MM.1S (cell line): ENCODE data around the gene CAMSAP1.

ENCODE experiments used
- DNase-seq: peaks from one replicate; pipeline ENCODE4 v3.0.0-alpha.2; 2015
- H2AFZ ChIP-seq: fragments of 300-600 bp; sonication (generic); 2 replicates; pipeline ENCODE4 v1.6.0; 2016; ENCODE audit warnings: antibody characterized with exemption, low read length
- H3F3A ChIP-seq: fragments of 300-600 bp; sonication (generic); 2 replicates; pipeline ENCODE4 v1.6.1; 2016; ENCODE audit warnings: mild to moderate bottlenecking, antibody characterized with exemption, low read length, moderate library complexity, mixed read lengths; ENCODE audit not compliant: insufficient read depth
- H3K27ac ChIP-seq: fragments of 300-600 bp; sonication (generic); 2 replicates; pipeline ENCODE4 v1.5.1; 2016; ENCODE audit warnings: mild to moderate bottlenecking, low read length
- H3K27me3 ChIP-seq: fragments of 300-600 bp; sonication (generic); replicated peaks from 2 replicates; pipeline ENCODE4 v1.6.0; 2016; ENCODE audit warnings: low read length; ENCODE audit not compliant: insufficient read depth
- H3K36me3 ChIP-seq: fragments of 300-600 bp; sonication (generic); replicated peaks from 2 replicates; pipeline ENCODE4 v1.6.1; 2016; ENCODE audit warnings: mild to moderate bottlenecking, low read length, mixed read lengths; ENCODE audit not compliant: insufficient read depth
- H3K4me1 ChIP-seq: fragments of 300-600 bp; sonication (generic); 2 replicates; pipeline ENCODE4 v1.6.1; 2016; ENCODE audit warnings: low read length, mixed read lengths
- H3K4me2 ChIP-seq: fragments of 300-600 bp; sonication (generic); 2 replicates; pipeline ENCODE4 v1.6.0; 2016; ENCODE audit warnings: low read depth, low read length
- H3K4me3 ChIP-seq: fragments of 300-600 bp; sonication (generic); 2 replicates; pipeline ENCODE4 v1.5.1; 2016; ENCODE audit warnings: low read length, mixed read lengths
- H3K79me2 ChIP-seq: fragments of 300-600 bp; sonication (generic); 2 replicates; pipeline ENCODE4 v1.6.1; 2016; ENCODE audit warnings: mixed run types, low read length, mixed read lengths
- H3K9ac ChIP-seq: fragments of 300-600 bp; sonication (generic); 2 replicates; pipeline ENCODE4 v1.6.1; 2016; ENCODE audit warnings: low read length, mixed read lengths
- H3K9me2 ChIP-seq: fragments of 300-600 bp; sonication (generic); replicated peaks from 2 replicates; pipeline ENCODE4 v1.6.1; 2016; ENCODE audit warnings: mild to moderate bottlenecking, low read length, mixed read lengths; ENCODE audit not compliant: insufficient read depth
- H3K9me3 ChIP-seq: fragments of 300-600 bp; sonication (generic); replicated peaks from 2 replicates; pipeline ENCODE4 v1.6.1; 2016; ENCODE audit warnings: mild to moderate bottlenecking, low read length, mixed read lengths; ENCODE audit not compliant: insufficient read depth
- H4K20me1 ChIP-seq: fragments of 300-600 bp; sonication (generic); 2 replicates; pipeline ENCODE4 v1.6.1; 2016; ENCODE audit warnings: mild to moderate bottlenecking, low read length, moderate library complexity, mixed read lengths; ENCODE audit not compliant: insufficient read depth
- EZH2 ChIP-seq: fragments of 300-600 bp; sonication (generic); optimal IDR thresholded peaks from 2 replicates; pipeline ENCODE3; 2017; ENCODE audit warnings: low read depth, mild to moderate bottlenecking, antibody characterized with exemption, low read length, mixed read lengths
- EZH2phosphoT487 ChIP-seq: fragments of 300-600 bp; sonication (generic); IDR thresholded peaks from 2 replicates; pipeline ENCODE4 v1.6.1; 2018; ENCODE audit warnings: antibody characterized with exemption, low read length
- TF ChIP-seq, protein P1 (sequence below): fragments of 300-600 bp; sonication (generic); IDR thresholded peaks from 2 replicates; pipeline ENCODE4 v1.5.1; 2016; ENCODE audit warnings: antibody characterized with exemption, low read length, mixed read lengths

The CAMSAP1 gene

DNA sequence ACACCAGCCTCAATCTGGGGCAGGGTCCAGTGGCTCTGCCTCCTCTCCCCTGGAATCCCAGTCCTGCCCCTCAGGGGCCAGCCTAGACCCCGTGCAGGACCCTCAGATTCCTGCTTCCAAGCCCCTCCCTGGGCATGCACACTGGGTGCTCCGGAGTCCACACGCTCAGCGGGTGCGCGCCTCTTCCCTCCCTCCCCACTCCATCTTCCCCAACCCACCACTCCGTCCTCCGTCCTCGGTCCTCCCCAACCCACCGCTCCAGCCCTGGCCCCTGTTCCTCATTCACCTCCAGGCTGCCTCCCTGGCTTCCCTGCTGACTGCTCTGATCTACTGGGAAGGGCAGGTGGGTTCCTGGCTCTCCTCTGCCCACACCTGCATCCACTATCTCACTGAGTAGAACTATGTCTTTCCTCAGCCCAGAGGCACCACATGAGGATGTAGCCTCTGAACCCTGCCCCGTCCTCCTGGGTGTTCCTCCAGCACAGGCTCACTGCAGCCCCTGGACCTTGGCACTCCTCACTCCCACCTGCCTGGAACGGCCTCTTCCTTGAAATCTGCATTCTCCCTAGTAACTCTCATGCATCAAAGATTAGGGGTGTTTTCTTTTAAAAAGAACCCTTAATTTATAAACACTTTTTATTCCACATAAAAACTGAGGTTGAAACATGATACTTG is 92.8 kb downstream of the CAMSAP1 start:
- Histone ChIP-seq H4K20me1 (no peaks in the 10 kb centered on the region), H3K36me3 (no peaks in the 10 kb centered on the region), H3F3A (no peaks in the 10 kb centered on the region), H3K4me1 (no peaks in the 10 kb centered on the region), H3K9me3 (no peaks in the 10 kb centered on the region), H2AFZ (no peak overlapping the region), H3K9me2 (no peaks in the 10 kb centered on the region), H3K4me2 (no peak overlapping the region), H3K4me3 (no peak overlapping the region), H3K27me3 (no peaks in the 10 kb centered on the region), H3K79me2 (no peaks in the 10 kb centered on the region), H3K9ac (no peak overlapping the region), H3K27ac (no peak overlapping the region)
- DNase-seq, result no peak
- no peak for TF ChIP-seq EZH2phosphoT487
- TF ChIP-seq EZH2, result no peak
- TF ChIP-seq, protein P1, sequence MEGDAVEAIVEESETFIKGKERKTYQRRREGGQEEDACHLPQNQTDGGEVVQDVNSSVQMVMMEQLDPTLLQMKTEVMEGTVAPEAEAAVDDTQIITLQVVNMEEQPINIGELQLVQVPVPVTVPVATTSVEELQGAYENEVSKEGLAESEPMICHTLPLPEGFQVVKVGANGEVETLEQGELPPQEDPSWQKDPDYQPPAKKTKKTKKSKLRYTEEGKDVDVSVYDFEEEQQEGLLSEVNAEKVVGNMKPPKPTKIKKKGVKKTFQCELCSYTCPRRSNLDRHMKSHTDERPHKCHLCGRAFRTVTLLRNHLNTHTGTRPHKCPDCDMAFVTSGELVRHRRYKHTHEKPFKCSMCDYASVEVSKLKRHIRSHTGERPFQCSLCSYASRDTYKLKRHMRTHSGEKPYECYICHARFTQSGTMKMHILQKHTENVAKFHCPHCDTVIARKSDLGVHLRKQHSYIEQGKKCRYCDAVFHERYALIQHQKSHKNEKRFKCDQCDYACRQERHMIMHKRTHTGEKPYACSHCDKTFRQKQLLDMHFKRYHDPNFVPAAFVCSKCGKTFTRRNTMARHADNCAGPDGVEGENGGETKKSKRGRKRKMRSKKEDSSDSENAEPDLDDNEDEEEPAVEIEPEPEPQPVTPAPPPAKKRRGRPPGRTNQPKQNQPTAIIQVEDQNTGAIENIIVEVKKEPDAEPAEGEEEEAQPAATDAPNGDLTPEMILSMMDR, result no peak

DNA sequence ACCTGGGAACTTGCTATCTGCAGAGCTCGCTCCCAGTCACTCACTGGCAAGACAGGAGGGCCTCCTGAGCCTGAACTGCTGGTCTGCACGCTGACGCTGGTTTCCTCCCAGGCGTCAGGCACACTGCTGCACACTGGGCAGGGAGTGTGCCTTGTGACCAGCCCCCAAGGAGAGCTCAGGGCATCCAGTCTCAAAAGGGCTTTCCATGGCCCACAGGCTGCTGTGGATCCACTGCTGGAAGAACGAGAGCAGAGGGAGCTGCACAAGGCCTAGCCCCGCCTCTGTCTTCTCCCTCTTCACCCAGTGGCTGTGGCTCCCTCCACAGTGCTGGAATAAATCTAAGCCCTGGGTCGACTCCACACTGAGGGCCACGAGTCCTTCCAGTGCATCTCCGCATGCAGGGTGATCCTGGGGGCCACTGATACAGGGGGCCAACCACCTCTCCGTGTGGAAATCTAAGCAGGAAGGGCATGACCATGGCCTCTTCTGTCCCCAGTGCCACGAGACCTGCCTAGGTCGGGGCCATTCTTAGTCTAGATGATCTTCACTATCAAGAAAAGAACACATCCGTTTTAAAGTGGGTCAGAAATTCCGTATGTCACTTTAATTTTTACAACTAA is 93.6 kb downstream of the CAMSAP1 start:
- Histone ChIP-seq H3K9ac (no peak overlapping the region), H3K4me2 (no peak overlapping the region), H3K9me2 (no peaks in the 10 kb centered on the region), H3K4me3 (no peak overlapping the region), H3F3A (no peaks in the 10 kb centered on the region), H3K27me3 (no peaks in the 10 kb centered on the region), H4K20me1 (no peaks in the 10 kb centered on the region), H3K36me3 (no peaks in the 10 kb centered on the region), H3K4me1 (no peaks in the 10 kb centered on the region), H3K9me3 (no peaks in the 10 kb centered on the region), H3K27ac (no peak overlapping the region), H2AFZ (no peak overlapping the region), H3K79me2 (no peaks in the 10 kb centered on the region)
- TF ChIP-seq EZH2 (no peak), EZH2phosphoT487 (no peak)
- TF ChIP-seq, protein P1, result no peak
- no peak for DNase-seq

DNA sequence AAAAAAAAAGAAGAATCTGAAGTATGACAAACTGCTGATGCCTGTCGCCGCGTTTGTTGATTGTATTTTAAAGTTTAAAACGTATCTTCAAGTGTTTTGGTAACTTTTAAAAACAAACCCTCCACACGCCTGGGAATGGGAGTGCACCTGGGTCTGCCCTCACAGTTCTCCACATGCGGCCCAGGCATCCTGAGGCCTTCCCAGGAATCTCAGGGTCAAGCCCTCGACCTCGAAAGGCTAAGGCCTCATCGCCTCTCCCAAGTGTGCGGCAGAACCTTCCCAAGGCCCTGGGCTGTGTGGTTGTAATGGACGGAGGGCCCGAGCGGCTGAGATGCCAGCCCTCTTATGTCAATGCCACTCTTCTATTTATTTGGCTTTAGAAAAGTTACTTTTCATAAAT is 94.4 kb downstream of the CAMSAP1 start:
- no peaks in the 10 kb centered on the region for H3K27me3 ChIP-seq
- DNase-seq, result no peak
- no peaks in the 10 kb centered on the region for H3K79me2 ChIP-seq
- H3K4me3 ChIP-seq, result no peak overlapping the region
- no peaks in the 10 kb centered on the region for H3K4me1 ChIP-seq
- TF ChIP-seq EZH2phosphoT487, result no peak
- TF ChIP-seq EZH2, result no peak
- TF ChIP-seq, protein P1, result no peak
- no peak overlapping the region for H2AFZ ChIP-seq
- no peak overlapping the region for H3K27ac ChIP-seq
- no peaks in the 10 kb centered on the region for H3K9me2 ChIP-seq
- H3K9me3 ChIP-seq, result no peaks in the 10 kb centered on the region
- no peaks in the 10 kb centered on the region for H4K20me1 ChIP-seq
- no peak overlapping the region for H3K9ac ChIP-seq
- no peaks in the 10 kb centered on the region for H3F3A ChIP-seq
- H3K36me3 ChIP-seq, result no peaks in the 10 kb centered on the region
- H3K4me2 ChIP-seq, result no peak overlapping the region
